Esophagus squamous epithelium (tissue), 4 donors: Measurements from ENCODE around the gene SLC24A4.

Experiments
- CTCF ChIP-seq, 6 experiments: fragments of 450-650 bp in 4 of 6; fragments of 200-600 bp in 2 of 6; sonication (generic) in 2 of 6; IDR thresholded peaks; one replicate each; pipeline ENCODE4 v1.5.1; 2016 to 2019; ENCODE audit warnings: antibody characterized with exemption in 6 of 6, mild to moderate bottlenecking in 4 of 6, moderate library complexity in 4 of 6
- POLR2A ChIP-seq, 4 donors: fragments of 450-650 bp; IDR thresholded peaks; one replicate each; pipeline ENCODE4 v1.6.1; 2017; ENCODE audit warnings: antibody characterized with exemption in 4 of 4, mild to moderate bottlenecking in 4 of 4, moderate library complexity in 3 of 4

DNA sequence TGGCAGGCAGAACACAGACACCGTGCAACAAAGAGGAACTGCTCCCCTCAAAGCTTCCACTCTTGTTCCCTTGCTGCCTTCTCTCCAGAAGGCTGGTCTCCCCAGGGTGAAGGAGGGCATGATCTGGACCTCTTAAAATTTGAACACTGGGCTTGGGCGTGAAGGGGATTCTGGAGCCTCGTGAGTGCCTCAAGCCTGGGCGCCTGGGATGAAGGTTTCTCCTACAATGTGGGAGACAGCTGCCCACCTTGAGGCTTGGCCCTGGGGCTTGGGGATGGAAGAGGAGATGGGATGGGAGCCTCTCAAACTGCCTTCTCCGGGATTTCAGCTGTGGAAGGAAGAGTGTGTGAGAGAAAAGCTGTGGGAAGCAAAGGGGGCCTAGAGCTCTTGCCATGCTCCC lies 182.9 kb downstream of the SLC24A4 start:
- TF ChIP-seq CTCF (IDR thresholded peaks at IDR 0.05) (no peak), POLR2A (IDR thresholded peaks at IDR 0.05) (no peak)
